SK-N-SH treated with all-trans-retinoic acid at 6 μM for 48 hours (cell line): ENCODE data around the gene FOXN1.

ENCODE experiments used
- ATAC-seq: fragments of 200-7000 bp; cut with Tn5 transposase; 3 replicates; pipeline ENCODE4 v1.9.1; 2020; ENCODE audit warnings: mild to moderate bottlenecking, moderate library complexity
- CSDC2 ChIP-seq: fragments of 250-450 bp; sonication (Bioruptor Pico); IDR thresholded peaks from 2 replicates; pipeline ENCODE4 v1.5.0; 2020; ENCODE audit warnings: mild to moderate bottlenecking, moderate library complexity
- GLIS3 ChIP-seq: fragments of 250-450 bp; sonication (Bioruptor Pico); IDR thresholded peaks from 2 replicates; pipeline ENCODE4 v1.5.0; 2020; ENCODE audit warnings: mild to moderate bottlenecking, moderate library complexity
- RARB ChIP-seq: fragments of 250-450 bp; sonication (Bioruptor Pico); IDR thresholded peaks from 2 replicates; pipeline ENCODE4 v1.8.0; 2021; ENCODE audit warnings: mild to moderate bottlenecking, moderate library complexity
- ZFP3 ChIP-seq: fragments of 250-450 bp; sonication (Bioruptor Pico); IDR thresholded peaks from 2 replicates; pipeline ENCODE4 v1.5.0; 2020; ENCODE audit warnings: mild to moderate bottlenecking, moderate library complexity
- ZNF70 ChIP-seq: fragments of 450-650 bp; formaldehyde crosslinking; IDR thresholded peaks from 2 replicates; pipeline ENCODE4 v1.5.0; 2020; ENCODE audit warnings: mild to moderate bottlenecking, moderate library complexity

Gene FOXN1

GRCh38 chr17:28585851-28586250 is 79.7 kb downstream of the FOXN1 start:
- ATAC-seq, result no peak

More at GRCh38 chr17:28585851-28586250, 79.7 kb downstream of the FOXN1 start:
- TF ChIP-seq CSDC2 (CRISPR knock-in tag) (no peak), ZNF70 (CRISPR knock-in tag) (no peak), GLIS3 (no peak), RARB (no peak), ZFP3 (no peak)
- TF ChIP-seq, all 23 proteins: peak for 0
